ENCODE measurements around the gene GRPEL1.

Gene GRPEL1

DNA sequence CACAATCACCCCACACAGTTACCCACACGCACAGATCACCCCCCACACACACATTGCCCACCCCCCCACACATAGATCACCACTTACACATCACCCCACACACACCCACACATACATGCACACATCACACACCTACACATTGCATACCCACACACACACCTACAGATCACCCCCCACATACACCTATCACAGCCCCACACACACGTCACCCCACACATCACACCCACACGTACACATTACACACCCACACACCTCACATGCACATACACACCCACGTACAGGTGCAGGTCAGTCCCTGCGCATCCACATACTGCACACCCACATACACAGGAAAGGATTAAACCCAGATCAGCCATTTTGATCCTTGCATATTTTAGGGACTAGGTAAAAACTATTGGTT lies 40.0 kb downstream of the GRPEL1 start:
- no peak for TF ChIP-seq SIN3A (IDR thresholded peaks at IDR 0.05; ENCODE audit: borderline replicate concordance, insufficient read depth, low read length)
- TF ChIP-seq FOXP2 (optimal IDR thresholded peaks at IDR 0.05; ENCODE audit: borderline replicate concordance, extremely low read depth, extremely low read length, insufficient read depth), result no peak
- no peak for TF ChIP-seq TAF1 (IDR thresholded peaks at IDR 0.05; ENCODE audit: borderline replicate concordance, insufficient read depth, low read length)
- no peak for TF ChIP-seq POLR2AphosphoS5 (IDR thresholded peaks at IDR 0.05; ENCODE audit: low read depth, low read length)
- TF ChIP-seq, protein P1, sequence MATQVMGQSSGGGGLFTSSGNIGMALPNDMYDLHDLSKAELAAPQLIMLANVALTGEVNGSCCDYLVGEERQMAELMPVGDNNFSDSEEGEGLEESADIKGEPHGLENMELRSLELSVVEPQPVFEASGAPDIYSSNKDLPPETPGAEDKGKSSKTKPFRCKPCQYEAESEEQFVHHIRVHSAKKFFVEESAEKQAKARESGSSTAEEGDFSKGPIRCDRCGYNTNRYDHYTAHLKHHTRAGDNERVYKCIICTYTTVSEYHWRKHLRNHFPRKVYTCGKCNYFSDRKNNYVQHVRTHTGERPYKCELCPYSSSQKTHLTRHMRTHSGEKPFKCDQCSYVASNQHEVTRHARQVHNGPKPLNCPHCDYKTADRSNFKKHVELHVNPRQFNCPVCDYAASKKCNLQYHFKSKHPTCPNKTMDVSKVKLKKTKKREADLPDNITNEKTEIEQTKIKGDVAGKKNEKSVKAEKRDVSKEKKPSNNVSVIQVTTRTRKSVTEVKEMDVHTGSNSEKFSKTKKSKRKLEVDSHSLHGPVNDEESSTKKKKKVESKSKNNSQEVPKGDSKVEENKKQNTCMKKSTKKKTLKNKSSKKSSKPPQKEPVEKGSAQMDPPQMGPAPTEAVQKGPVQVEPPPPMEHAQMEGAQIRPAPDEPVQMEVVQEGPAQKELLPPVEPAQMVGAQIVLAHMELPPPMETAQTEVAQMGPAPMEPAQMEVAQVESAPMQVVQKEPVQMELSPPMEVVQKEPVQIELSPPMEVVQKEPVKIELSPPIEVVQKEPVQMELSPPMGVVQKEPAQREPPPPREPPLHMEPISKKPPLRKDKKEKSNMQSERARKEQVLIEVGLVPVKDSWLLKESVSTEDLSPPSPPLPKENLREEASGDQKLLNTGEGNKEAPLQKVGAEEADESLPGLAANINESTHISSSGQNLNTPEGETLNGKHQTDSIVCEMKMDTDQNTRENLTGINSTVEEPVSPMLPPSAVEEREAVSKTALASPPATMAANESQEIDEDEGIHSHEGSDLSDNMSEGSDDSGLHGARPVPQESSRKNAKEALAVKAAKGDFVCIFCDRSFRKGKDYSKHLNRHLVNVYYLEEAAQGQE (IDR thresholded peaks at IDR 0.05; ENCODE audit: insufficient read depth in 1 of 2, low read depth in 2 of 2, low read length in 2 of 2), result no peak

GRCh38 chr4:7027284-7027683 lies 40.6 kb downstream of the GRPEL1 start:
- TF ChIP-seq TAF1 (IDR thresholded peaks at IDR 0.05; ENCODE audit: borderline replicate concordance, insufficient read depth, low read length) (no peak), POLR2AphosphoS5 (IDR thresholded peaks at IDR 0.05; ENCODE audit: low read depth, low read length) (no peak), FOXP2 (optimal IDR thresholded peaks at IDR 0.05; ENCODE audit: borderline replicate concordance, extremely low read depth, extremely low read length, insufficient read depth) (no peak), SIN3A (IDR thresholded peaks at IDR 0.05; ENCODE audit: borderline replicate concordance, insufficient read depth, low read length) (no peak)
- TF ChIP-seq, protein P1 (IDR thresholded peaks at IDR 0.05; ENCODE audit: insufficient read depth in 1 of 2, low read depth in 2 of 2, low read length in 2 of 2), result no peak

GRCh38 chr4:7026107-7026506 lies 41.8 kb downstream of the GRPEL1 start:
- TF ChIP-seq TAF1 (IDR thresholded peaks at IDR 0.05; ENCODE audit: borderline replicate concordance, insufficient read depth, low read length), result no peak
- TF ChIP-seq, protein P1 (IDR thresholded peaks at IDR 0.05; ENCODE audit: insufficient read depth in 1 of 2, low read depth in 2 of 2, low read length in 2 of 2), result no peak
- TF ChIP-seq POLR2AphosphoS5 (IDR thresholded peaks at IDR 0.05; ENCODE audit: low read depth, low read length), result no peak
- no peak for TF ChIP-seq FOXP2 (optimal IDR thresholded peaks at IDR 0.05; ENCODE audit: borderline replicate concordance, extremely low read depth, extremely low read length, insufficient read depth)
- TF ChIP-seq SIN3A (IDR thresholded peaks at IDR 0.05; ENCODE audit: borderline replicate concordance, insufficient read depth, low read length), result no peak

GRCh38 chr4:7025040-7025602 lies 42.7 kb downstream of the GRPEL1 start:
- TF ChIP-seq TAF1 (IDR thresholded peaks at IDR 0.05; ENCODE audit: borderline replicate concordance, insufficient read depth, low read length) (no peak), SIN3A (IDR thresholded peaks at IDR 0.05; ENCODE audit: borderline replicate concordance, insufficient read depth, low read length) (no peak), FOXP2 (optimal IDR thresholded peaks at IDR 0.05; ENCODE audit: borderline replicate concordance, extremely low read depth, extremely low read length, insufficient read depth) (no peak), POLR2AphosphoS5 (IDR thresholded peaks at IDR 0.05; ENCODE audit: low read depth, low read length) (no peak)
- TF ChIP-seq, protein P1 (IDR thresholded peaks at IDR 0.05; ENCODE audit: insufficient read depth in 1 of 2, low read depth in 2 of 2, low read length in 2 of 2), result no peak
